Kidney (tissue), 14 donors: ENCODE data around the gene ABL2. TPM values are rescaled to one million over a fixed set of nuclear protein-coding genes. Genes with fewer than 3 reads are reported as not detected.

Source experiments
- DNase-seq, 5 donors: peaks; one replicate each; pipeline ENCODE4 v3.0.0-alpha.2; 2013 to 2020
- FAIRE-seq: peaks from 2 replicates; lab custom pipeline; 2012; peaks lifted over from hg19 to GRCh38; lab: Jason Lieb, UNC
- H3K27ac ChIP-seq, 2 donors: one replicate each; pipeline ENCODE4 v1.7.0; 2013; ENCODE audit warnings: low read depth in 2 of 2, low read length in 2 of 2, inconsistent platforms in 1 of 2
- H3K27me3 ChIP-seq: one replicate; pipeline ENCODE4 v1.7.1; 2013; ENCODE audit warnings: low read length, inconsistent platforms; ENCODE audit not compliant: control insufficient read depth, insufficient read depth
- H3K36me3 ChIP-seq, 3 donors: one replicate each; pipeline versions ENCODE4 v1.7.0 to v1.7.1; 2013; ENCODE audit warnings: low read length in 3 of 3, control low read depth in 1 of 3, inconsistent platforms in 1 of 3; ENCODE audit not compliant: insufficient read depth in 3 of 3, control insufficient read depth in 2 of 3
- H3K4me1 ChIP-seq, 3 donors: one replicate each; pipeline versions ENCODE4 v1.7.0 to v1.7.1; 2013; ENCODE audit warnings: low read length in 3 of 3, inconsistent platforms in 1 of 3, low read depth in 1 of 3; ENCODE audit not compliant: control insufficient read depth in 2 of 3, insufficient read depth in 2 of 3
- H3K4me3 ChIP-seq, 3 donors: one replicate each; pipeline versions ENCODE4 v1.7.0 to v1.8.1; 2013; ENCODE audit warnings: low read length in 3 of 3, control low read depth in 1 of 3, inconsistent platforms in 1 of 3
- H3K9ac ChIP-seq, 3 donors: one replicate each; pipeline versions ENCODE4 v1.7.0 to v1.7.1; 2013; ENCODE audit warnings: low read length in 3 of 3, control low read depth in 1 of 3, inconsistent platforms in 1 of 3
- H3K9me3 ChIP-seq, 3 donors: one replicate each; pipeline versions ENCODE4 v1.7.0 to v1.7.1; 2013; ENCODE audit warnings: low read length in 3 of 3, control low read depth in 1 of 3, inconsistent platforms in 1 of 3; ENCODE audit not compliant: control insufficient read depth in 2 of 3, insufficient read depth in 1 of 3
- CTCF ChIP-seq: IDR thresholded peaks from 3 replicates; pipeline ENCODE4 v1.5.1; 2012; ENCODE audit warnings: mild to moderate bottlenecking, moderate library complexity, borderline replicate concordance; ENCODE audit not compliant: insufficient read depth; ENCODE audit errors: extremely low read depth
- intact Hi-C: fragments of 100-400 bp; cut with DNase I; formaldehyde crosslinking; loops from one replicate; pipeline ENCODE4 v1.11.1; 2022
- polyA plus RNA-seq: library from polyadenylated mRNA; stranded (reverse); fragments of 350-450 nt; fragmentation: Illumina TruSeq; extraction: RNeasy Lipid Tissue Mini Kit (QIAGEN cat#74804); gene quantifications from one replicate; pipeline ENCODE4 v1.2.3, GENCODE V29; 2014; ENCODE audit warnings: low read depth, low replicate concordance; ENCODE audit not compliant: insufficient read depth
- total RNA-seq: library from RNA; stranded (reverse); fragmentation: NEBNext Ultra II Directional; extraction: Animal tissue kit (Norgen Biotek cat#: 25700); gene quantifications from one replicate; pipeline ENCODE4 v1.2.1, GENCODE V29; 2021
- donor health status: control.
- donor health status: control.
- donor health status: control.
- donor health status: control.
- donor health status: control.
- donor health status: DM: yes; HTN: yes; CAD: no.
- donor health status: Normal renal cell carcinoma (clear cell type).

Gene ABL2
- total and polyA plus RNA-seq, 2 donors from 2014 or later, result 1.6 to 29.6 TPM

GRCh38 chr1:179151908-179152682, 77.4 kb downstream of the ABL2 start:
- no peak overlapping the region for H3K9ac ChIP-seq
- FAIRE-seq (no peak), DNase-seq (peak in 2 of 5 donors; percentile 16 to 34)
- no peaks in the 10 kb centered on the region for H3K27me3 ChIP-seq
- H3K27ac ChIP-seq, result peak overlapping the region in 1 of 2 donors; percentile 3
- no peak overlapping the region for H3K4me3 ChIP-seq
- H3K4me1 ChIP-seq, result peaks cover 0 to 13% (median 0%) of the 10 kb centered on the region in 3 donors
- no peaks in the 10 kb centered on the region for H3K36me3 ChIP-seq
- no peaks in the 10 kb centered on the region for H3K9me3 ChIP-seq
- intact Hi-C loops, result no loop called here
- no peak for TF ChIP-seq CTCF

- H3K27ac ChIP-seq, result no peak overlapping the region
- H3K9ac ChIP-seq, result no peak overlapping the region
- DNase-seq, result no peak
- H3K9me3 ChIP-seq, result no peaks in the 10 kb centered on the region
- intact Hi-C loops, result no loop called here
- no peak overlapping the region for H3K4me3 ChIP-seq
- H3K27me3 ChIP-seq, result no peaks in the 10 kb centered on the region
- no peak for FAIRE-seq
- H3K4me1 ChIP-seq, result peaks cover 0 to 1% (median 0%) of the 10 kb centered on the region in 3 donors
- no peaks in the 10 kb centered on the region for H3K36me3 ChIP-seq
- TF ChIP-seq CTCF, result no peak
Observed at GRCh38 chr1:179146911-179147310, 82.6 kb downstream of the ABL2 start.

GRCh38 chr1:179146476-179146875, 83.0 kb downstream of the ABL2 start:
- Histone ChIP-seq H3K9me3 (no peaks in the 10 kb centered on the region), H3K9ac (no peak overlapping the region), H3K27ac (no peak overlapping the region), H3K27me3 (no peaks in the 10 kb centered on the region), H3K4me1 (no peaks in the 10 kb centered on the region), H3K36me3 (no peaks in the 10 kb centered on the region), H3K4me3 (no peak overlapping the region)
- DNase-seq, result no peak
- FAIRE-seq, result no peak
- TF ChIP-seq CTCF, result no peak
- intact Hi-C loops, result no loop called here
